Brain microvascular endothelial cell (primary cell): ENCODE results near the gene CD44.

Experiments used
- DNase-seq: peaks from one replicate; pipeline ENCODE4 v3.0.0-alpha.2; 2020
- H3K27ac ChIP-seq: fragments of 250-450 bp; sonication (Bioruptor Pico); 2 replicates; pipeline ENCODE4 v1.5.1; 2020; ENCODE audit warnings: mild to moderate bottlenecking, moderate library complexity
- H3K27me3 ChIP-seq: fragments of 250-450 bp; sonication (Bioruptor Pico); replicated peaks from 2 replicates; pipeline ENCODE4 v1.5.1; 2020; ENCODE audit warnings: mild to moderate bottlenecking
- H3K36me3 ChIP-seq: fragments of 250-450 bp; sonication (Bioruptor Pico); replicated peaks from 2 replicates; pipeline ENCODE4 v1.5.1; 2020; ENCODE audit warnings: mild to moderate bottlenecking
- H3K4me3 ChIP-seq: 2 replicates; pipeline ENCODE4 v1.5.1; 2011; ENCODE audit warnings: low read depth, mild to moderate bottlenecking, control low read depth, low read length, moderate library complexity
- CTCF ChIP-seq: IDR thresholded peaks from 2 replicates; pipeline ENCODE4 v1.5.1; 2011; ENCODE audit warnings: low read depth, mild to moderate bottlenecking, moderate library complexity, low read length, control low read depth, inconsistent platforms; ENCODE audit errors: missing control alignments
- in situ Hi-C: cut with HindIII; loops from 2 replicates; pipeline ENCODE4 v1.10.0; 2017; ENCODE audit warnings: low sequenced_read_pairs, low pct_ligation_motif_present

CD44 gene

GRCh38 chr11:35210876-35211546 is 72.0 kb downstream of the CD44 start:
- H3K36me3 ChIP-seq: peaks cover 12% of the 10 kb centered on the region
- H3K27ac ChIP-seq: no peak overlapping the region
- no peak overlapping the region for H3K4me3 ChIP-seq
- no peak for DNase-seq
- TF ChIP-seq CTCF: no peak
- H3K27me3 ChIP-seq: no peaks in the 10 kb centered on the region
- in situ Hi-C loops: no loop called here

GRCh38 chr11:35211952-35212351 is 73.0 kb downstream of the CD44 start:
- Histone ChIP-seq H3K27ac (peak overlapping the region; percentile 95), H3K27me3 (no peaks in the 10 kb centered on the region), H3K36me3 (peaks cover 16% of the 10 kb centered on the region), H3K4me3 (no peak overlapping the region)
- in situ Hi-C loops: no loop called here
- TF ChIP-seq CTCF: no peak
- DNase-seq: no peak

- no peak overlapping the region for H3K4me3 ChIP-seq
- TF ChIP-seq CTCF: no peak
- no peak for DNase-seq
- no peaks in the 10 kb centered on the region for H3K27me3 ChIP-seq
- H3K36me3 ChIP-seq: peaks cover 20% of the 10 kb centered on the region
- peak overlapping the region; percentile 95 for H3K27ac ChIP-seq
- in situ Hi-C loops: no loop called here
Observed at GRCh38 chr11:35214226-35214770, 75.3 kb downstream of the CD44 start.

GRCh38 chr11:35214792-35215193 is 75.8 kb downstream of the CD44 start:
- Histone ChIP-seq H3K4me3 (no peak overlapping the region), H3K36me3 (peaks cover 20% of the 10 kb centered on the region), H3K27ac (peak overlapping the region; percentile 95), H3K27me3 (no peaks in the 10 kb centered on the region)
- in situ Hi-C loops: no loop called here
- TF ChIP-seq CTCF: no peak
- peak; percentile 98 for DNase-seq

- no peak for DNase-seq
- Histone ChIP-seq H3K27ac (no peak overlapping the region), H3K36me3 (peaks cover 24% of the 10 kb centered on the region), H3K4me3 (no peak overlapping the region), H3K27me3 (no peaks in the 10 kb centered on the region)
- in situ Hi-C loops: no loop called here
- TF ChIP-seq CTCF: no peak
Observed at GRCh38 chr11:35215945-35216344, 77.0 kb downstream of the CD44 start.
